GM23338 (cell line): Measurements from ENCODE around the gene ACOXL. TPM values are rescaled to one million over a fixed set of nuclear protein-coding genes. Genes with fewer than 3 reads are reported as not detected.
"Not testable (repeated sequence)": the region's sequence is repeated elsewhere in the genome, so short reads cannot be mapped to it uniquely, and the experiment has no call there.

Experiments used
- ATAC-seq: fragments of 200-7000 bp; cut with Tn5 transposase; 3 replicates; pipeline ENCODE4 v1.9.1; 2020
- DNase-seq: peaks from one replicate; pipeline ENCODE4 v3.0.0-alpha.2; 2015; ENCODE audit warnings: low spot score
- H2AFZ ChIP-seq: fragments of 200-600 bp; sonication (generic); 2 replicates; pipeline ENCODE4 v1.8.0; 2016; ENCODE audit warnings: antibody characterized with exemption, mild to moderate bottlenecking, moderate library complexity
- H3F3A ChIP-seq: fragments of 200-600 bp; sonication (generic); replicated peaks from 2 replicates; pipeline ENCODE4 v1.8.0; 2017; ENCODE audit warnings: antibody characterized with exemption, mixed run types, low read depth
- H3K27ac ChIP-seq: fragments of 200-600 bp; sonication (generic); 2 replicates; pipeline ENCODE4 v1.6.1; 2016; ENCODE audit warnings: low read depth
- H3K27me3 ChIP-seq: fragments of 200-600 bp; sonication (generic); 2 replicates; pipeline ENCODE4 v1.8.0; 2016; ENCODE audit warnings: mild to moderate bottlenecking, mixed run types, moderate library complexity; ENCODE audit not compliant: insufficient read depth
- H3K36me3 ChIP-seq: fragments of 200-600 bp; sonication (generic); 2 replicates; pipeline ENCODE4 v1.8.0; 2016; ENCODE audit warnings: mild to moderate bottlenecking; ENCODE audit not compliant: insufficient read depth
- H3K4me1 ChIP-seq: fragments of 200-600 bp; sonication (generic); 2 replicates; pipeline ENCODE4 v1.8.0; 2016; ENCODE audit warnings: mild to moderate bottlenecking, moderate library complexity; ENCODE audit not compliant: insufficient read depth
- H3K4me2 ChIP-seq: fragments of 200-600 bp; sonication (generic); 2 replicates; pipeline ENCODE4 v1.7.1; 2017; ENCODE audit warnings: mixed run types
- H3K4me3 ChIP-seq: fragments of 200-600 bp; sonication (generic); 2 replicates; pipeline ENCODE4 v1.6.1; 2016; ENCODE audit warnings: mixed run types
- H3K79me2 ChIP-seq: fragments of 200-600 bp; sonication (generic); replicated peaks from 2 replicates; pipeline ENCODE4 v1.8.0; 2017; ENCODE audit warnings: mild to moderate bottlenecking; ENCODE audit not compliant: insufficient read depth
- H3K9me2 ChIP-seq: fragments of 200-600 bp; sonication (generic); 2 replicates; pipeline ENCODE4 v1.8.0; 2017; ENCODE audit not compliant: insufficient read depth
- H4K20me1 ChIP-seq: fragments of 200-600 bp; sonication (generic); replicated peaks from 2 replicates; pipeline ENCODE4 v1.8.0; 2017; ENCODE audit warnings: mild to moderate bottlenecking; ENCODE audit not compliant: insufficient read depth
- H3K27ac Mint-ChIP-seq: 2 replicates; pipeline ENCODE4 v1.8.0; 2020; ENCODE audit warnings: inconsistent platforms, mild to moderate bottlenecking, moderate library complexity, mixed read lengths
- H3K27me3 Mint-ChIP-seq: 3 replicates; pipeline ENCODE4 v1.8.0; 2022; ENCODE audit warnings: low read depth, mild to moderate bottlenecking, moderate library complexity, mixed read lengths, inconsistent platforms; ENCODE audit not compliant: insufficient read depth, poor library complexity
- H3K36me3 Mint-ChIP-seq: 3 replicates; pipeline ENCODE4 v1.8.0; 2021; ENCODE audit warnings: low read depth, mild to moderate bottlenecking, inconsistent platforms, moderate library complexity, mixed read lengths
- H3K4me1 Mint-ChIP-seq: 3 replicates; pipeline ENCODE4 v1.8.0; 2020; ENCODE audit warnings: mild to moderate bottlenecking, inconsistent platforms, mixed read lengths
- H3K4me3 Mint-ChIP-seq: 3 replicates; pipeline ENCODE4 v1.8.0; 2021; ENCODE audit warnings: moderate library complexity, mild to moderate bottlenecking, inconsistent platforms, mixed read lengths
- H3K9me3 Mint-ChIP-seq: 3 replicates; pipeline ENCODE4 v1.8.0; 2020; ENCODE audit warnings: moderate library complexity, mild to moderate bottlenecking, inconsistent platforms, mixed read lengths
- CTCF ChIP-seq, 2 experiments: fragments of 200-600 bp in 1 of 2; sonication (generic) in 1 of 2; conservative IDR thresholded peaks; 2 replicates each; pipeline versions ENCODE4 v1.5.1 to v1.6.1; 2016 to 2017; ENCODE audit warnings: antibody characterized with exemption in 2 of 2, low read depth in 2 of 2, mild to moderate bottlenecking in 2 of 2, moderate library complexity in 1 of 2
- JUNB ChIP-seq: IDR thresholded peaks from one replicate; pipeline ENCODE4 v1.6.1; 2016; ENCODE audit warnings: antibody characterized with exemption; ENCODE audit not compliant: unreplicated experiment
- STAT1 ChIP-seq: IDR thresholded peaks from one replicate; pipeline ENCODE4 v1.6.1; 2016; ENCODE audit warnings: antibody characterized with exemption; ENCODE audit not compliant: unreplicated experiment
- ZNF331 ChIP-seq: fragments of 250-450 bp; sonication (Bioruptor Pico); IDR thresholded peaks from 2 replicates; pipeline ENCODE4 v1.5.0; 2020; ENCODE audit warnings: low read depth, mild to moderate bottlenecking, moderate library complexity
- polyA plus RNA-seq: library from polyadenylated mRNA; unstranded; fragments of >200 nt; fragmentation: Nextera tagmentation; extraction: Ambion mirVana; gene quantifications from 2 replicates; pipeline ENCODE4 v1.2.1, GENCODE V29; 2016
- total RNA-seq: library from RNA; depleted of rRNA; stranded (reverse); fragments of >200 nt; shearing (Covaris generic); gene quantifications from 2 replicates; pipeline ENCODE4 v1.2.3, GENCODE V29; 2014
- TF ChIP-seq, protein P1 (sequence below): fragments of 250-450 bp; sonication (Bioruptor Pico); IDR thresholded peaks from 2 replicates; pipeline ENCODE4 v1.5.0; 2020; ENCODE audit warnings: mild to moderate bottlenecking, moderate library complexity

Gene ACOXL
- total and polyA plus RNA-seq, 2 experiments from 2014 or later: 9.0 to 14.7 TPM

- TF ChIP-seq, protein P1, sequence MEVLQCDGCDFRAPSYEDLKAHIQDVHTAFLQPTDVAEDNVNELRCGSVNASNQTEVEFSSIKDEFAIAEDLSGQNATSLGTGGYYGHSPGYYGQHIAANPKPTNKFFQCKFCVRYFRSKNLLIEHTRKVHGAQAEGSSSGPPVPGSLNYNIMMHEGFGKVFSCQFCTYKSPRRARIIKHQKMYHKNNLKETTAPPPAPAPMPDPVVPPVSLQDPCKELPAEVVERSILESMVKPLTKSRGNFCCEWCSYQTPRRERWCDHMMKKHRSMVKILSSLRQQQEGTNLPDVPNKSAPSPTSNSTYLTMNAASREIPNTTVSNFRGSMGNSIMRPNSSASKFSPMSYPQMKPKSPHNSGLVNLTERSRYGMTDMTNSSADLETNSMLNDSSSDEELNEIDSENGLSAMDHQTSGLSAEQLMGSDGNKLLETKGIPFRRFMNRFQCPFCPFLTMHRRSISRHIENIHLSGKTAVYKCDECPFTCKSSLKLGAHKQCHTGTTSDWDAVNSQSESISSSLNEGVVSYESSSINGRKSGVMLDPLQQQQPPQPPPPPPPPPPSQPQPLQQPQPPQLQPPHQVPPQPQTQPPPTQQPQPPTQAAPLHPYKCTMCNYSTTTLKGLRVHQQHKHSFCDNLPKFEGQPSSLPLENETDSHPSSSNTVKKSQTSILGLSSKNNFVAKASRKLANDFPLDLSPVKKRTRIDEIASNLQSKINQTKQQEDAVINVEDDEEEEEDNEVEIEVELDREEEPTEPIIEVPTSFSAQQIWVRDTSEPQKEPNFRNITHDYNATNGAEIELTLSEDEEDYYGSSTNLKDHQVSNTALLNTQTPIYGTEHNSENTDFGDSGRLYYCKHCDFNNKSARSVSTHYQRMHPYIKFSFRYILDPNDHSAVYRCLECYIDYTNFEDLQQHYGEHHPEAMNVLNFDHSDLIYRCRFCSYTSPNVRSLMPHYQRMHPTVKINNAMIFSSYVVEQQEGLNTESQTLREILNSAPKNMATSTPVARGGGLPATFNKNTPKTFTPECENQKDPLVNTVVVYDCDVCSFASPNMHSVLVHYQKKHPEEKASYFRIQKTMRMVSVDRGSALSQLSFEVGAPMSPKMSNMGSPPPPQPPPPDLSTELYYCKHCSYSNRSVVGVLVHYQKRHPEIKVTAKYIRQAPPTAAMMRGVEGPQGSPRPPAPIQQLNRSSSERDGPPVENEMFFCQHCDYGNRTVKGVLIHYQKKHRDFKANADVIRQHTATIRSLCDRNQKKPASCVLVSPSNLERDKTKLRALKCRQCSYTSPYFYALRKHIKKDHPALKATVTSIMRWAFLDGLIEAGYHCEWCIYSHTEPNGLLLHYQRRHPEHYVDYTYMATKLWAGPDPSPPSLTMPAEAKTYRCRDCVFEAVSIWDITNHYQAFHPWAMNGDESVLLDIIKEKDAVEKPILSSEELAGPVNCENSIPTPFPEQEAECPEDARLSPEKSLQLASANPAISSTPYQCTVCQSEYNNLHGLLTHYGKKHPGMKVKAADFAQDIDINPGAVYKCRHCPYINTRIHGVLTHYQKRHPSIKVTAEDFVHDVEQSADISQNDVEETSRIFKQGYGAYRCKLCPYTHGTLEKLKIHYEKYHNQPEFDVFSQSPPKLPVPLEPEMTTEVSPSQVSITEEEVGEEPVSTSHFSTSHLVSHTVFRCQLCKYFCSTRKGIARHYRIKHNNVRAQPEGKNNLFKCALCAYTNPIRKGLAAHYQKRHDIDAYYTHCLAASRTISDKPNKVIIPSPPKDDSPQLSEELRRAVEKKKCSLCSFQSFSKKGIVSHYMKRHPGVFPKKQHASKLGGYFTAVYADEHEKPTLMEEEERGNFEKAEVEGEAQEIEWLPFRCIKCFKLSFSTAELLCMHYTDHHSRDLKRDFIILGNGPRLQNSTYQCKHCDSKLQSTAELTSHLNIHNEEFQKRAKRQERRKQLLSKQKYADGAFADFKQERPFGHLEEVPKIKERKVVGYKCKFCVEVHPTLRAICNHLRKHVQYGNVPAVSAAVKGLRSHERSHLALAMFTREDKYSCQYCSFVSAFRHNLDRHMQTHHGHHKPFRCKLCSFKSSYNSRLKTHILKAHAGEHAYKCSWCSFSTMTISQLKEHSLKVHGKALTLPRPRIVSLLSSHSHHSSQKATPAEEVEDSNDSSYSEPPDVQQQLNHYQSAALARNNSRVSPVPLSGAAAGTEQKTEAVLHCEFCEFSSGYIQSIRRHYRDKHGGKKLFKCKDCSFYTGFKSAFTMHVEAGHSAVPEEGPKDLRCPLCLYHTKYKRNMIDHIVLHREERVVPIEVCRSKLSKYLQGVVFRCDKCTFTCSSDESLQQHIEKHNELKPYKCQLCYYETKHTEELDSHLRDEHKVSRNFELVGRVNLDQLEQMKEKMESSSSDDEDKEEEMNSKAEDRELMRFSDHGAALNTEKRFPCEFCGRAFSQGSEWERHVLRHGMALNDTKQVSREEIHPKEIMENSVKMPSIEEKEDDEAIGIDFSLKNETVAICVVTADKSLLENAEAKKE (CRISPR knock-in tag): no peak
Measured at GRCh38 chr2:110854355-110855081, 122.1 kb downstream of the ACOXL start (continued).

DNA sequence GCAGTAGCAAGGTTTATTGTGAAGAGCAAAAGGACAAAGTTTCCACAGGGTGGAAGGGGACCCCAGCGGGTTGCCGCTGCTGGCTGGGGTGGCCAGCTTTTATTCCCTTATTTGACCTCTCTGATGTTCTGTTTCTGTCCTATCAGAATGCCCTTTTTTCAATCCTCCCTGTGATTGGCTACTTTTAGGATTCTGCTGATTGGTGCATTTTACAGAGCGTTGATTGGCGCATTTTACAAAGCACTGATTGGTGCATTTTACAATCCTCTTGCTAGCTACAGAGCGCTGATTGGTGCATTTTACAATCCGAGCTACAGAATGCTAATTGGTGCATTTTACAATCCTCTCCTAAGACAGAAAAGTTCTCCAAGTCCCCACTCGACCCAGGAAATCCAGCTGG is 123.5 kb downstream of the ACOXL start:
- H3K36me3 Mint-ChIP-seq, H3K27ac ChIP-seq, H3K4me3 Mint-ChIP-seq, H3K9me3 Mint-ChIP-seq, H3K9me2 ChIP-seq, H3K27me3 Mint-ChIP-seq, H3F3A ChIP-seq, H4K20me1 ChIP-seq, H3K4me3 ChIP-seq, ATAC-seq, H3K27me3 ChIP-seq, H3K4me2 ChIP-seq, H3K79me2 ChIP-seq, H2AFZ ChIP-seq, DNase-seq, H3K27ac Mint-ChIP-seq, H3K36me3 ChIP-seq: not testable (repeated sequence)
- H3K4me1 ChIP-seq: peaks cover 36% of the 10 kb centered on the region
- H3K4me1 Mint-ChIP-seq: peaks cover 39% of the 10 kb centered on the region

GRCh38 chr2:110858135-110858725 is 125.9 kb downstream of the ACOXL start:
- peaks cover 29% of the 10 kb centered on the region for H3K4me1 ChIP-seq
- peaks cover 33% of the 10 kb centered on the region for H3K4me1 Mint-ChIP-seq
- H3K9me2 ChIP-seq: peaks cover 5% of the 10 kb centered on the region
- peak; percentile 31 for ATAC-seq
- H3K27me3 Mint-ChIP-seq: no peaks in the 10 kb centered on the region
- no peaks in the 10 kb centered on the region for H3K79me2 ChIP-seq
- H3K27me3 ChIP-seq: no peaks in the 10 kb centered on the region
- H2AFZ ChIP-seq: no peak overlapping the region
- H3F3A ChIP-seq: peaks cover 8% of the 10 kb centered on the region; the same call in 1 of the 2 replicates
- peaks cover 8% of the 10 kb centered on the region; the same call in 2 of the 3 replicates for H3K36me3 Mint-ChIP-seq
- peak overlapping the region; percentile 11; the same call in 1 of the 2 replicates for H3K27ac Mint-ChIP-seq
- peak overlapping the region; percentile 80 for H3K27ac ChIP-seq
- H3K4me3 ChIP-seq: no peak overlapping the region
- no peaks in the 10 kb centered on the region; the same call in 2 of the 3 replicates for H3K9me3 Mint-ChIP-seq
- H3K4me3 Mint-ChIP-seq: no peak overlapping the region
- peak overlapping the region; percentile 38 for H3K4me2 ChIP-seq
- no peaks in the 10 kb centered on the region for H3K36me3 ChIP-seq
- H4K20me1 ChIP-seq: no peaks in the 10 kb centered on the region
- DNase-seq: peak; percentile 29
- TF ChIP-seq JUNB: no peak
- no peak for TF ChIP-seq CTCF (conservative IDR thresholded peaks at IDR 0.05; ENCODE audit: low read depth in 2 of 2)
- no peak for TF ChIP-seq STAT1
- no peak for TF ChIP-seq ZNF331
